Vagina (tissue), 2 donors: ENCODE data around the gene DST. TPM values are rescaled to one million over a fixed set of nuclear protein-coding genes. Genes with fewer than 3 reads are reported as not detected.

Experiments
- DNase-seq, 2 donors: peaks; one replicate each; pipeline ENCODE4 v3.0.0-alpha.2; 2017; ENCODE audit errors: extremely low spot score in 2 of 2
- H3K27ac ChIP-seq: fragments of 200-600 bp; sonication (generic); one replicate; pipeline ENCODE4 v1.5.1; 2019
- H3K27me3 ChIP-seq: fragments of 200-600 bp; sonication (generic); one replicate; pipeline ENCODE4 v1.5.1; 2019
- H3K36me3 ChIP-seq, 2 donors: fragments of 200-600 bp; sonication (generic); one replicate each; pipeline ENCODE4 v1.5.1; 2017 to 2019
- H3K4me1 ChIP-seq: fragments of 200-600 bp; sonication (generic); one replicate; pipeline ENCODE4 v1.5.1; 2019
- H3K4me3 ChIP-seq, 2 donors: fragments of 200-600 bp; sonication (generic); 1 replicate in 1 of 2; 2 replicates in 1 of 2; pipeline ENCODE4 v1.5.1; 2016 to 2019
- H3K9me3 ChIP-seq: fragments of 200-600 bp; sonication (generic); one replicate; pipeline ENCODE4 v1.5.1; 2019
- CTCF ChIP-seq, 3 experiments: fragments of 450-650 bp in 2 of 3; fragments of 200-600 bp in 1 of 3; sonication (generic) in 1 of 3; IDR thresholded peaks; one replicate each; pipeline ENCODE4 v1.5.1; 2017 to 2019; ENCODE audit warnings: antibody characterized with exemption in 3 of 3, mild to moderate bottlenecking in 2 of 3, moderate library complexity in 2 of 3
- POLR2A ChIP-seq, 2 donors: fragments of 450-650 bp; IDR thresholded peaks; one replicate each; pipeline ENCODE4 v1.6.1; 2017; ENCODE audit warnings: antibody characterized with exemption in 2 of 2, mild to moderate bottlenecking in 2 of 2, moderate library complexity in 2 of 2
- POLR2AphosphoS5 ChIP-seq, 2 donors: sonication (generic); formaldehyde crosslinking; IDR thresholded peaks; one replicate each; pipeline ENCODE4 v1.9.0; 2017; ENCODE audit warnings: antibody characterized with exemption in 2 of 2, mild to moderate bottlenecking in 2 of 2, low read depth in 1 of 2; ENCODE audit not compliant: insufficient read depth in 1 of 2
- intact Hi-C: fragments of 100-400 bp; cut with DNase I; formaldehyde crosslinking; loops from one replicate; pipeline ENCODE4 v1.15.1; 2023
- total RNA-seq: library from RNA; depleted of rRNA; stranded (reverse); fragments of >200 nt; gene quantifications from one replicate; pipeline ENCODE4 v1.2.3, GENCODE V29; 2016

The DST gene
- total RNA-seq, 1 donor from 2014 or later = 460 TPM

GRCh38 chr6:56510984-56511531, 131.6 kb downstream of the DST start:
- no peak for DNase-seq
- Histone ChIP-seq H3K36me3 (peaks cover 0 to 39% of the 10 kb centered on the region in 2 donors), H3K4me3 (no peak overlapping the region), H3K27ac (peak overlapping the region; percentile 10), H3K27me3 (no peaks in the 10 kb centered on the region), H3K9me3 (no peaks in the 10 kb centered on the region), H3K4me1 (peaks cover 42% of the 10 kb centered on the region)
- TF ChIP-seq POLR2A (IDR thresholded peaks at IDR 0.05) = no peak
- TF ChIP-seq POLR2AphosphoS5 (IDR thresholded peaks at IDR 0.05; ENCODE audit: insufficient read depth in 1 of 2, low read depth in 1 of 2) = no peak
- no peak for TF ChIP-seq CTCF (IDR thresholded peaks at IDR 0.05)
- intact Hi-C loops = no loop called here

GRCh38 chr6:56509031-56509430, 133.7 kb downstream of the DST start:
- DNase-seq = no peak
- H3K9me3 ChIP-seq = no peaks in the 10 kb centered on the region
- peaks cover 40% of the 10 kb centered on the region for H3K4me1 ChIP-seq
- H3K4me3 ChIP-seq = no peak overlapping the region
- H3K36me3 ChIP-seq = peaks cover 0 to 28% of the 10 kb centered on the region in 2 donors
- H3K27me3 ChIP-seq = no peaks in the 10 kb centered on the region
- TF ChIP-seq CTCF (IDR thresholded peaks at IDR 0.05) = no peak
- no peak for TF ChIP-seq POLR2A (IDR thresholded peaks at IDR 0.05)
- no peak for TF ChIP-seq POLR2AphosphoS5 (IDR thresholded peaks at IDR 0.05; ENCODE audit: insufficient read depth in 1 of 2, low read depth in 1 of 2)
- intact Hi-C loops = no loop called here
- H3K27ac ChIP-seq = peak overlapping the region; percentile 75

- no peak for DNase-seq
- Histone ChIP-seq H3K27ac (peak overlapping the region; percentile 75), H3K27me3 (no peaks in the 10 kb centered on the region), H3K36me3 (peaks cover 0 to 24% of the 10 kb centered on the region in 2 donors), H3K4me3 (no peak overlapping the region), H3K4me1 (peaks cover 27% of the 10 kb centered on the region), H3K9me3 (no peaks in the 10 kb centered on the region)
- intact Hi-C loops = no loop called here
- TF ChIP-seq CTCF (IDR thresholded peaks at IDR 0.05) (no peak), POLR2AphosphoS5 (IDR thresholded peaks at IDR 0.05; ENCODE audit: insufficient read depth in 1 of 2, low read depth in 1 of 2) (no peak), POLR2A (IDR thresholded peaks at IDR 0.05) (no peak)
Measured at GRCh38 chr6:56507517-56507916, 135.2 kb downstream of the DST start.

- H3K36me3 ChIP-seq = peaks cover 0 to 26% of the 10 kb centered on the region in 2 donors
- DNase-seq = no peak
- TF ChIP-seq POLR2AphosphoS5 (IDR thresholded peaks at IDR 0.05; ENCODE audit: insufficient read depth in 1 of 2, low read depth in 1 of 2) (peak; percentile 23 to 78), CTCF (IDR thresholded peaks at IDR 0.05) (no peak)
- peaks cover 35% of the 10 kb centered on the region for H3K4me1 ChIP-seq
- intact Hi-C loops = no loop called here
- H3K4me3 ChIP-seq = no peak overlapping the region
- no peaks in the 10 kb centered on the region for H3K27me3 ChIP-seq
- H3K9me3 ChIP-seq = no peaks in the 10 kb centered on the region
- H3K27ac ChIP-seq = peak overlapping the region; percentile 75
Measured at GRCh38 chr6:56505512-56506260, 137.0 kb downstream of the DST start.

GRCh38 chr6:56501993-56502392, 140.7 kb downstream of the DST start:
- H3K36me3 ChIP-seq = peaks cover 0 to 21% of the 10 kb centered on the region in 2 donors
- no peak overlapping the region for H3K4me3 ChIP-seq
- no peaks in the 10 kb centered on the region for H3K9me3 ChIP-seq
- no peak for TF ChIP-seq CTCF (IDR thresholded peaks at IDR 0.05)
- TF ChIP-seq POLR2AphosphoS5 (IDR thresholded peaks at IDR 0.05; ENCODE audit: insufficient read depth in 1 of 2, low read depth in 1 of 2) = no peak
- no peak for TF ChIP-seq POLR2A (IDR thresholded peaks at IDR 0.05)
- H3K27ac ChIP-seq = peak overlapping the region; percentile 25
- H3K27me3 ChIP-seq = no peaks in the 10 kb centered on the region
- no peak for DNase-seq
- peaks cover 21% of the 10 kb centered on the region for H3K4me1 ChIP-seq
- intact Hi-C loops = no loop called here
